Measurements from ENCODE around the gene DDX41.

DNA sequence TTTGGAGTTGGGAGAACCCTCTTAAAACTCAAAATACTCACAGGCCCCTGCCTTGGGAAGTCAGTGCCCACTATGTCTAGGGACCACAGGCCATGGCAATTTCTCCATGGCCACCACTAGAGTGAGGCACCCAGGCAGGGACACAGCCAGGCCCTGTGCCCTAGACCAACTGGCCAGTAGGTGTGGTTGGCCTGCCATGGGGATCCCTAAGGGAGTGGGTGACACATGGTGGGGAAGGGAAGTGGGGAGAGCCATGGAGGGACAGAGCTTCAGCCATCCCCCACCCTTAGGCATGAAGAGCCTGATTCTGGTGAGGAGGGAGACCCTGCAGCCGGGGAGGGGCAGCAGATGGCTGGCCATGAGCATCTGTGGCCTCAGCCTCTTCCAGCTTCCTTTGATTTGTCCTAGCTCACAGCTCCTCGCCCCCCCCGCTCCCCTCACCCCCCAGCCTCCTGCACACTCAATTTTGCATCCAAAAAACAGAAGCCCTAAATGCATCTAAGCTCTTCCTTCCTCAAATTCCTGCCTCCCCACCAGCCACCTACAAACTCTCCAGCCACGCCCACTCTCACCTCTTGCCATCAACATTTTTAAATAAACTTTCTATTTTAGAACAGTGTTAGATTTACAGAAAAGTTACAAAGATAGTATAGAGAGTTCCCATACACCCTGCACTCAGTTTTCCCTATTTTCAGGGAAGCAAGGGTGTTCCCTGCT lies 41.8 kb downstream of the DDX41 start:
- no peak for TF ChIP-seq EZH2 (optimal IDR thresholded peaks at IDR 0.05; ENCODE audit: low read depth, low read length)
- no peak for TF ChIP-seq CTCF (IDR thresholded peaks at IDR 0.05; ENCODE audit: low read length)

Measured in MM.1S (cell line).